K562 (cell line): Measurements from ENCODE around the gene BCAN. TPM values are rescaled to one million over a fixed set of nuclear protein-coding genes. Genes with fewer than 3 reads are reported as not detected.

ENCODE experiments used
- BCOR ChIP-seq: fragments of 450-650 bp; IDR thresholded peaks from 2 replicates; pipeline ENCODE4 v1.6.1; 2016
- MLLT1 ChIP-seq, 2 experiments: fragments of 450-650 bp; IDR thresholded peaks; 2 replicates each; pipeline ENCODE4 v1.6.1; 2016
- RNF219 ChIP-seq: fragments of 250-450 bp; sonication (Bioruptor Pico); IDR thresholded peaks from 2 replicates; pipeline ENCODE4 v1.5.0; 2022; ENCODE audit warnings: mild to moderate bottlenecking
- YY1 ChIP-seq, 3 experiments: IDR thresholded peaks; 2 replicates each; pipeline ENCODE4 v1.6.1; 2011; ENCODE audit warnings: low read length in 2 of 3, mild to moderate bottlenecking in 2 of 3, moderate library complexity in 2 of 3, borderline replicate concordance in 1 of 3, control low read depth in 1 of 3, low read depth in 1 of 3; ENCODE audit not compliant: insufficient read depth in 3 of 3, insufficient replicate concordance in 2 of 3, control insufficient read depth in 1 of 3, insufficient read length in 1 of 3; ENCODE audit errors: extremely low read depth in 1 of 3
- ZNF512 ChIP-seq: IDR thresholded peaks from 2 replicates; pipeline ENCODE4 v1.6.1; 2016; ENCODE audit warnings: missing genetic modification characterization, missing compliant biosample characterization
- ZNF609 ChIP-seq: sonication (generic); formaldehyde crosslinking; IDR thresholded peaks from 2 replicates; pipeline ENCODE4 v1.8.1; 2023; ENCODE audit warnings: missing genetic modification reagents, mild to moderate bottlenecking, borderline replicate concordance
- ZNF639 ChIP-seq, 2 experiments: fragments of 200-800 bp in 1 of 2; sonication (Bioruptor generic) in 1 of 2; sonication (generic) in 1 of 2; formaldehyde crosslinking in 1 of 2; IDR thresholded peaks in 1 of 2; conservative IDR thresholded peaks in 1 of 2; 2 replicates each; pipeline versions ENCODE4 v1.5.0 to v1.6.1; 2016 to 2020; ENCODE audit warnings: missing compliant biosample characterization in 1 of 2, missing genetic modification characterization in 1 of 2, missing genetic modification reagents in 1 of 2
- polyA plus RNA-seq, 8 experiments: library from polyadenylated mRNA; depleted of rRNA in 4 of 8; stranded (reverse) in 5 of 8; unstranded in 3 of 8; fragments of >200 nt; fragmentation: Nextera tagmentation in 2 of 8; fragmentation: Illumina TruSeq in 1 of 8; extraction: Ambion mirVana in 2 of 8; extraction: Trizol in 1 of 8; gene quantifications; 2 replicates each; pipeline versions ENCODE4 v1.2.1 to v1.2.3, GENCODE V29; 2011 to 2014; ENCODE audit warnings: inconsistent platforms in 1 of 8, missing spikeins in 1 of 8
- total RNA-seq, 7 experiments: library from RNA; depleted of rRNA in 6 of 7; stranded (reverse); fragments of >200 nt in 6 of 7; fragmentation: Illumina TruSeq in 2 of 7; extraction: Trizol in 2 of 7; gene quantifications; 2 replicates each; pipeline versions ENCODE4 v1.2.1 to v1.2.3, GENCODE V29; 2011 to 2021; ENCODE audit warnings: low replicate concordance in 1 of 7

Gene BCAN
- total and polyA plus RNA-seq, 9 of the 15 experiments (the other 6 are each of a cell fraction or from before 2014, with no cell fraction given) = 0.04 to 0.33 (median 0.14) TPM; not detected in 5

GRCh38 chr1:156693848-156694689 is 52.2 kb downstream of the BCAN start (continued):
- TF ChIP-seq ZNF609 (CRISPR knock-in tag) = no peak
- TF ChIP-seq YY1 (IDR thresholded peaks at IDR 0.05; ENCODE audit: borderline replicate concordance in 1 of 3, control insufficient read depth in 1 of 3, extremely low read depth in 1 of 3, insufficient read depth in 3 of 3, insufficient read length in 1 of 3, insufficient replicate concordance in 2 of 3, low read depth in 1 of 3, low read length in 2 of 3) = peak in 1 of 3 experiments; percentile 13
- no peak for TF ChIP-seq MLLT1 (IDR thresholded peaks at IDR 0.05)
- no peak for TF ChIP-seq RNF219 (CRISPR knock-in tag)
- peak; percentile 83 for TF ChIP-seq BCOR
- TF ChIP-seq ZNF639 (CRISPR knock-in tag; conservative IDR thresholded peaks at IDR 0.05 in 1 of 2, IDR thresholded peaks at IDR 0.05 in 1 of 2) = peak in 1 of 2 experiments; percentile 74; a peak in 2 of 4 replicates
- no peak for TF ChIP-seq ZNF512
